Smooth muscle cell of the brain vasculature (primary cell): ENCODE results near the gene OR11H6.
"Not testable (repeated sequence)": the region's sequence is repeated elsewhere in the genome, so short reads cannot be mapped to it uniquely, and the experiment has no call there.

Experiments used
- DNase-seq: peaks from one replicate; pipeline ENCODE4 v3.0.0-alpha.2; 2012; ENCODE audit warnings: low read depth, low spot score

OR11H6 gene

DNA sequence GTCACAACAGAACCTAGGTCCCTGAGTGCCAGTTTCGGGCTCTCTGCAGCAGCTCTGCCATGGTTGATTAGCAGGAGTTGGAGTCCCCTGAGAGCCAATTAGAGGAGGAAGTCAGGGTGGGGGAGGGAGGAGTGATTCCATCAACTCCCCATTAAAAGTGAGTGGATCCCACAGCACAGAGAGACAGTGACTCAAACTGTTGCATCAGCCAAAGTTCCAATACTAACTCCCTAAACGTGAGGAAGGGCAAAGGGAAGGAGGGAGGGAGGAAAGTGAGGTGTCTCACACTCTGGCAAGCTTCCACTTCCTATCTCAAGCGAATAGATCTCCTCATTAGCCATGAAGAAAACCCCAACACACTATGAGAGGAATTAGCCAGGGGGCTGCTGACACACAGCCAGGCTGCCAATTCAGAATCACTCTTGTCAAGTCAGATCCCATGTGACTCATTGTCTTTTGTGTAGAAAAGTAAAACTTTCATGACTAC, 39.2 kb downstream of the OR11H6 start:
- no peak for DNase-seq

DNA sequence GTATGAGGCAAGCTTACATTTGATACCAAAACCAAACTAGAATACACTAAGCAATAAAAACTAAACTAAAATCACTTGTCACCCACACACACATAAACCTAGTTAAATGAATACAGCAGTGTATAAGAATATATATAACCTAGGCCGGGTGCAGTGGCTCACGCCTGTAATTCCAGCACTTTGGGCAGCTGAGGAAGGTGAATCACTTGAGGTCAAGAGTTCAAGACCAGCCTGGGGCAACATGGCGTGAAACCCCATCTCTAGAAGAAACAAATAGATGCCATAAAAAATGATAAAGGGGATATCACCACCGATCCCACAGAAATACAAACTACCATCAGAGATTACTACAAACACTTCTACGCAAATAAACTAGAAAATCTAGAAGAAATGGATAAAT, 40.9 kb downstream of the OR11H6 start:
- DNase-seq = not testable (repeated sequence)

DNA sequence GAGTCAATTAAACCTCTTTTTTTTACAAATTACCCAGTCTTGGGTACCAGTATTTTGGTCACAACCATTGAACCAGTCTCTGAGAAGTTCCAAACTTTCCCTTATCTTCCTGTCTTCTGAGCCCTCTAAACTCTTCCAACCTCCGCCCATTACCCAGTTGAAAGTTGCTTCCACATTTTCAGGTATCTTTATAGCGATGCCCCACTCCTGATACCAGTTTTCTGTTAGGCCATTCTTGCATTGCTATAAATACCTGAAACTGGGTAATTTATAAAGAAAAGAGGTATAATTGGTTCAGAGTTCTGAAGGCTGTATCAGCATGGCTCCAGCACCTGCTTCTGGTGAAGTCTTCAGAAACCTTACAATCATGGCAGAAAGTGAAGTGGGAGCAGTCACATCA, 50.6 kb downstream of the OR11H6 start:
- no peak for DNase-seq
